Adrenal gland (tissue), 12 donors: ENCODE data around the gene ZNF692. TPM values are rescaled to one million over a fixed set of nuclear protein-coding genes. Genes with fewer than 3 reads are reported as not detected.

ENCODE experiments used
- DNase-seq, 7 donors: peaks; one replicate each; pipeline ENCODE4 v3.0.0-alpha.2; 2019 to 2020
- H3K27ac ChIP-seq, 5 donors: fragments of 200-600 bp; sonication (generic) in 4 of 5; 1 replicate in 3 of 5; 2 replicates in 2 of 5; pipeline versions ENCODE4 v1.5.1 to v1.8.0; 2016 to 2020; ENCODE audit warnings: mild to moderate bottlenecking in 1 of 5
- H3K27me3 ChIP-seq: fragments of 200-600 bp; 2 replicates; pipeline ENCODE4 v1.8.0; 2021
- H3K36me3 ChIP-seq, 2 donors: fragments of 200-600 bp; replicated peaks in 1 of 2; 1 replicate in 1 of 2; 2 replicates in 1 of 2; pipeline versions ENCODE4 v1.5.1 to v1.8.0; 2018 to 2022
- H3K4me1 ChIP-seq, 2 donors: fragments of 200-600 bp; replicated peaks in 1 of 2; 1 replicate in 1 of 2; 2 replicates in 1 of 2; pipeline versions ENCODE4 v1.5.1 to v1.8.0; 2018 to 2021
- H3K4me3 ChIP-seq, 4 donors: fragments of 200-600 bp; sonication (generic) in 3 of 4; one replicate each; pipeline ENCODE4 v1.5.1; 2016 to 2018
- H3K9me3 ChIP-seq, 3 donors: fragments of 200-600 bp; sonication (generic) in 1 of 3; replicated peaks in 1 of 3; 1 replicate in 2 of 3; 2 replicates in 1 of 3; pipeline versions ENCODE4 v1.5.1 to v1.8.0; 2016 to 2021
- POLR2A ChIP-seq, 2 donors: fragments of 450-650 bp; IDR thresholded peaks; one replicate each; pipeline ENCODE4 v1.6.1; 2017; ENCODE audit warnings: antibody characterized with exemption in 2 of 2, mild to moderate bottlenecking in 2 of 2, moderate library complexity in 1 of 2
- WGBS, 4 donors: extraction: QIAGEN DNeasy Blood & Tissue Kit in 2 of 4; methylation state at CpG; one replicate each; pipeline versions ENCODE4 v1.1.5 to v1.1.7; 2013 to 2017; 5-methylcytosine and 5-hydroxymethylcytosine counted together
- intact Hi-C, 2 donors: fragments of 100-400 bp; cut with DNase I; formaldehyde crosslinking; loops; one replicate each; pipeline versions ENCODE4 v1.14.1 to v1.15.0; 2022 to 2023
- polyA plus RNA-seq, 3 donors: library from polyadenylated mRNA; stranded (reverse); fragments of 200-250 nt in 2 of 3; fragments of 350-450 nt in 1 of 3; fragmentation: Illumina TruSeq in 1 of 3; extraction: RNeasy Lipid Tissue Mini Kit (QIAGEN cat#74804) in 1 of 3; gene quantifications; one replicate each; pipeline ENCODE4 v1.2.3, GENCODE V29; 2013 to 2014
- total RNA-seq, 9 donors: library from RNA; depleted of rRNA in 4 of 9; stranded (reverse); fragments of >200 nt in 4 of 9; fragments of 120-200 nt in 1 of 9; fragmentation: NEBNext Ultra II Directional in 1 of 9; extraction: Animal tissue kit (Norgen Biotek cat#: 25700) in 1 of 9; gene quantifications; one replicate each; pipeline versions ENCODE4 v1.1.0 to v1.2.4, GENCODE V29; 2013 to 2023
- TF ChIP-seq, protein P1 (sequence below), 6 experiments: fragments of 450-650 bp in 4 of 6; fragments of 200-600 bp in 2 of 6; sonication (generic) in 1 of 6; IDR thresholded peaks; 1 replicate in 5 of 6; 2 replicates in 1 of 6; pipeline versions ENCODE4 v1.5.1 to v1.8.0; 2016 to 2021; ENCODE audit warnings: antibody characterized with exemption in 6 of 6, mild to moderate bottlenecking in 2 of 6, moderate library complexity in 1 of 6
- donor health status: healthy with polysubstance abuse.
- donor health status: Bipolar disorder and iron deficiency.
- donor health status: DM: yes; HTN: yes; CAD: no.
- donor health status: DM: no; HTN: no; CAD: no.
- donor health status: DM: no; HTN: no; CAD: no.
- donor health status: DM: yes; HTN: yes; CAD: no.

ZNF692 gene
- total and polyA plus RNA-seq, 12 donors: 10.3 to 366 (median 30.4) TPM

DNA sequence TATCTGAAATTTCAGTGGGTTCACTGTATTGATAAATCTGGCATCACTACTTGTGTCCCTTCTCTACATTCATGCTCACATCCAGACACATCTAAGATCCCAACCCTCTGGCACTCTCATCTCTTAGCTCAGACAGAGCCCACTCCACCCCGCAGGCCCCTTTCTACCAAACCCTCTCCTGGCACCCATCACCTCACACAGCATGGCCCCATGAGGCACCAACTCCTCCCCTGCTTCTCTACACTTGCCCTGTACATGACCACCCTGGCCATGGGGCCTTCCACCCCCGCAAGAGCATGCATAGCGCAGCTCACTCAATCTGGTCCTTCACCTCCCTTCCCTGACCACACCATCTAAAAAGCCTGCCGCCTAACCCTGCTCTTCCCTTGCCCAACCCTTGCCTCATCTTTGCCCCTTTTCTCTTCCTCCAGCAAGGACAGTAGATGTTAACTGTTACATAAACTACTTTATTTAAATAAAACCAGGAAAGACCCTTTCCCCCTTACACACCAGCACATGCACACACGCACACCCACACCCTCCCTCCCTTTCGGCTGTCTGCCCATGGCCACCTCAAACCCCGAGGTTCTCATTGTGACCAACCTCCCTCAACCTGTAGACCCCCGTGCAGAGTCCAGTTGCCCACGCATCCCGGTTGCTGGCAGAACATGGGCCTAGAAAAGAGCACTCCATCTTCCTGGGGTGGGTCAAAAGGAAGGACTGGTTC lies 48.7 kb downstream of the ZNF692 start:
- peaks cover 0 to 36% of the 10 kb centered on the region in 2 donors for H3K36me3 ChIP-seq
- H3K27me3 ChIP-seq: no peaks in the 10 kb centered on the region
- TF ChIP-seq, protein P1, sequence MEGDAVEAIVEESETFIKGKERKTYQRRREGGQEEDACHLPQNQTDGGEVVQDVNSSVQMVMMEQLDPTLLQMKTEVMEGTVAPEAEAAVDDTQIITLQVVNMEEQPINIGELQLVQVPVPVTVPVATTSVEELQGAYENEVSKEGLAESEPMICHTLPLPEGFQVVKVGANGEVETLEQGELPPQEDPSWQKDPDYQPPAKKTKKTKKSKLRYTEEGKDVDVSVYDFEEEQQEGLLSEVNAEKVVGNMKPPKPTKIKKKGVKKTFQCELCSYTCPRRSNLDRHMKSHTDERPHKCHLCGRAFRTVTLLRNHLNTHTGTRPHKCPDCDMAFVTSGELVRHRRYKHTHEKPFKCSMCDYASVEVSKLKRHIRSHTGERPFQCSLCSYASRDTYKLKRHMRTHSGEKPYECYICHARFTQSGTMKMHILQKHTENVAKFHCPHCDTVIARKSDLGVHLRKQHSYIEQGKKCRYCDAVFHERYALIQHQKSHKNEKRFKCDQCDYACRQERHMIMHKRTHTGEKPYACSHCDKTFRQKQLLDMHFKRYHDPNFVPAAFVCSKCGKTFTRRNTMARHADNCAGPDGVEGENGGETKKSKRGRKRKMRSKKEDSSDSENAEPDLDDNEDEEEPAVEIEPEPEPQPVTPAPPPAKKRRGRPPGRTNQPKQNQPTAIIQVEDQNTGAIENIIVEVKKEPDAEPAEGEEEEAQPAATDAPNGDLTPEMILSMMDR (IDR thresholded peaks at IDR 0.05): no peak
- TF ChIP-seq POLR2A (IDR thresholded peaks at IDR 0.05): no peak
- intact Hi-C loops: loop anchor here (5.0 kb wide), 1 partner anchor 188 kb away; no protein-coding TSS in a partner anchor
- 89 to 94% (median 89%) methylated on average over 10 of the region's 10 CpGs for WGBS, 4 donors
- H3K9me3 ChIP-seq: no peaks in the 10 kb centered on the region
- H3K4me1 ChIP-seq: peaks cover 0 to 5% of the 10 kb centered on the region in 2 donors
- no peak overlapping the region for H3K27ac ChIP-seq
- DNase-seq: no peak
- H3K4me3 ChIP-seq: no peak overlapping the region

DNA sequence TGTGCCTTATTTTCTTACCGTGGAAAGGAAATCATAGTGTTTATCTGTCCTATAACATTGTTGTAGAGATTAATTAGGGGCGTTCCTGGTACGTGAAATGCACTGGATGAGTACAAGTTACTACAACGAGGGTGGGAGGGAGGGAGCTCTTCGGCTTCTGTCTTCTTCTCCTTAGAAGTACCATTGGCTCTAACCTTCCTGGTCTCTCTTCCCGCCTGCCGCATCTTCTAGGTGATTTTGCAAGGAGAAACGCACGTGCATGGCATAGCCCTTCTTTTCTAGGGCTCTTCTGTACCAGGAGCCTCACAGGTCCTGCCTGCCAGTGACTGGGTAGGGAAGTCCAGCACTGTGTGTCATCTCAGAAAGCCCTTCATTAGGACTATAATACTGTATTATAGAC lies 50.0 kb downstream of the ZNF692 start:
- H3K9me3 ChIP-seq: no peaks in the 10 kb centered on the region
- WGBS, 4 donors: 76 to 82% (median 79%) methylated on average over 9 of the region's 9 CpGs
- TF ChIP-seq, protein P1 (IDR thresholded peaks at IDR 0.05): no peak
- TF ChIP-seq POLR2A (IDR thresholded peaks at IDR 0.05): no peak
- no peak overlapping the region for H3K4me3 ChIP-seq
- intact Hi-C loops: loop anchor here (5.0 kb wide), 1 partner anchor 187 kb away; no protein-coding TSS in a partner anchor
- no peaks in the 10 kb centered on the region for H3K27me3 ChIP-seq
- H3K27ac ChIP-seq: no peak overlapping the region
- H3K36me3 ChIP-seq: peaks cover 0 to 23% of the 10 kb centered on the region in 2 donors
- H3K4me1 ChIP-seq: peaks cover 0 to 5% of the 10 kb centered on the region in 2 donors
- DNase-seq: peak in 1 of 7 donors; percentile 46

DNA sequence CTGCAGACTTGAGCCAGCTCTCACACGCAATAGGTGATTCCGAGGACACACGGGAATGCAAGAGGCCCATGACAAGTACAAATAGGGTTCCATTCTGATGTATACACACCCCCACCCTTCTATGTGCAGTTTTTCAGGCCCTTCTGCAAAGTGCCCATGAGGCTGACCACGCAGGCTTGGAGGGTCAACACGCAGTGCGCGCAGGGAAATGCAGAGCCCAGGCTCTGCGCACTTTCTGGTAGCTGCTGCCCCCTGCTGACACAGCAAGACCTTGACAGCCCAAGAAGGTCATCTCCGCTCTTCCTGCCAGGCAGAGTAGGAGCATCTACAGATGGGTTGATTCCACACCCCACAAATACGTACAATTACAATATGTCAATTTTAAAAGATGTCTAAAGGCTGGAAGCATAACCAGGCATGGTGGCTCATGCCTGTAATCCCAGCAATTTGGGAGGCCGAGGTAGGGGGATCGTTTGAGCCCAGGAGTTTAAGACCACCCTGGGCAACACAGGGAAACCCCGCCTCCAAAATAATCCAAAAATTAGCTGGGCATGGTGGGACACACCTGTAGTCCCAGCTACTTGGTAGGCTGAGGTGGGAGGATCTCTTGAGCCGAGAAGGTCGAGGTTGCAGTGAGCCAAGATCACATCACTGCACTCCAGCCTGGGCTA lies 51.7 kb downstream of the ZNF692 start:
- no peaks in the 10 kb centered on the region for H3K27me3 ChIP-seq
- peaks cover 0 to 8% of the 10 kb centered on the region in 2 donors for H3K36me3 ChIP-seq
- 39 to 56% (median 41%) methylated on average over 9 to 15 of the region's 15 CpGs for WGBS, 4 donors
- peak; percentile 48 to 77 (median 67) for DNase-seq
- peaks cover 0 to 5% of the 10 kb centered on the region in 2 donors for H3K4me1 ChIP-seq
- H3K9me3 ChIP-seq: no peaks in the 10 kb centered on the region
- no peak overlapping the region for H3K4me3 ChIP-seq
- no peak overlapping the region for H3K27ac ChIP-seq
- intact Hi-C loops: loop anchor here (5.0 kb wide), 1 partner anchor 185 kb away; no protein-coding TSS in a partner anchor
- TF ChIP-seq, protein P1 (IDR thresholded peaks at IDR 0.05): peak; percentile 49 to 86 (median 77)
- no peak for TF ChIP-seq POLR2A (IDR thresholded peaks at IDR 0.05)

DNA sequence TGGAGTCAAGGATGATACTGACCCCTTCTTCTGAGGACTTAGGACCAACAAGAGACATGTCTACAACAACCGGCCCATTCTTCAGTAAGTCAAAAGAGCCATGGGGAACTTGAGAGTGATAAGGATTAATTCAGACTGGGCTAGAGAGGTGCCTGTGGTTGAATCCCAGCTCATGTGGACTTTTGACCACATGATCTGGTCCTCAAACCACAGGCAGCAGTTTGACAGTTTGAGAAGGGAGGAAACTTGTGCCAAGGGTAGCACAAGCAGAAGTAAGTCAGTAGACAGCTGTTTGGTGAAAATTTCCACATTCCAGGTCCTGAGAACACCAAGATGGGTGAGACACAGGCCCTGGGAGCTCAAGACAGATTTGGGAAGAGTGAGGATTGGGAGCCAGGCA lies 53.0 kb downstream of the ZNF692 start:
- peak in 2 of 7 donors; percentile 35 to 49 for DNase-seq
- TF ChIP-seq, protein P1 (IDR thresholded peaks at IDR 0.05): no peak
- no peak for TF ChIP-seq POLR2A (IDR thresholded peaks at IDR 0.05)
- intact Hi-C loops: loop anchor here (5.0 kb wide), 1 partner anchor 184 kb away; no protein-coding TSS in a partner anchor
- Histone ChIP-seq H3K27ac (peak overlapping the region in 1 of 5 donors; percentile 38), H3K4me1 (peaks cover 0 to 4% of the 10 kb centered on the region in 2 donors), H3K9me3 (no peaks in the 10 kb centered on the region), H3K36me3 (no peaks in the 10 kb centered on the region), H3K27me3 (no peaks in the 10 kb centered on the region), H3K4me3 (no peak overlapping the region)
- WGBS, 4 donors: 62 to 78% (median 72%) methylated on average over 1 of the region's 1 CpG
